GM21737 (cell line): ENCODE results near the gene ZFP2.

ENCODE experiments used
- ATAC-seq: cut with Tn5 transposase; IDR thresholded peaks from one replicate; pipeline ENCODE4 v1.9.1; 2021; ENCODE audit warnings: mild to moderate bottlenecking, moderate library complexity; ENCODE audit not compliant: unreplicated experiment

ZFP2 gene

GRCh38 chr5:178965465-178966055, 69.8 kb downstream of the ZFP2 start:
- ATAC-seq = no peak

- ATAC-seq = no peak
Measured at GRCh38 chr5:178981381-178981780, 85.7 kb downstream of the ZFP2 start.
